Activated naive CD4-positive, alpha-beta T cell treated with Interleukin-2 at 50 U/mL for 16 hours (primary cell): Measurements from ENCODE around the gene ITGA5.
A peak's percentile ranks its signal among the peaks of the same experiment; 100 is the strongest.

Experiments used
- DNase-seq: peaks from one replicate; pipeline ENCODE4 v3.0.0-alpha.2; 2020

ITGA5 gene

DNA sequence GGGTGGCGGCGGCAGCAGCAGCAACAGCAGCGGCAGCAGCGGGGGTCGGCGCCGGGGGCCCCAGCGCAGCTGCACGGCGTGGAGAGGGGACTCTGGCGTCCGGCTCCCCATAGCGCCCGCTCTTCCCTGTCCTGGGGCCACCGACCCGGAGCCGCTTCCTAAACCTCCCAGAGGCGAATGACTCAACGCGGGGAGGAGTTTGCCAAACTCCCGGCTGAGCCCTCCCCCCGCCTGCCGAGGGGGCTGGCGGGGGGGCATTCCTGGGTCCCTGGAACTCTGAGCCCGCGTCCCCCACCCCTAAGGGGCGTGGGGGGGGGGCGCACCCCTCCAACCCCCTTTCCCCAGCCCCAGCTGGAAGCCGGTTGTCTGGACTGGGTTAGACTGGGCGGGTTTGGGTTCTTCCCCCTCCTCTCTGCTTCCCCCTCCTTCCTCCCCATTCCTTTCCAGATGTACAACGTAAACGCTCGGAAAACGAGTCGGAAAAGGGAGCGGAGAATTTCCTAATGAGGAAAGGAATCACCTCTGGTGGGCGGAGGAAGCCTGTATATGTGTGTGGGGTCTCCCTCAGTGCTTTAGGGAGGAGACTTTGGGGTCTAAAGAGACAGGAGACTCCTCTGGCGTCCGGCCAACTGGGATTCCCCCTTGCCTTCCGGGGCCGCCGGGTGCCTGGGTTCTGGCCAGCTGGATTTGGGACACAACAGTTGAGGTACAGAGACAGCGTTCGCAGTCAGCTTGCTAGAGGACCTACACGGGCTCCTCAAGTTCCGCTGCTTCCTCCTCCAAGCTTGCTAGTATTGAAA, at the start of gene ITGA5:
TSS of gene ITGA5 (minus strand) at position 179 of the 800 bp plus-strand sequence. CDS start at position 111, 68 bp downstream.
- peak; percentile 54 for DNase-seq

GRCh38 chr12:54465857-54466523, 46.9 kb upstream of the ITGA5 start:
- no peak for DNase-seq

- no peak for DNase-seq
These were observed 44.4 kb upstream of the ITGA5 start for GRCh38 chr12:54463484-54463883.

GRCh38 chr12:54463034-54463433, 44.0 kb upstream of the ITGA5 start:
- DNase-seq, result no peak

DNA sequence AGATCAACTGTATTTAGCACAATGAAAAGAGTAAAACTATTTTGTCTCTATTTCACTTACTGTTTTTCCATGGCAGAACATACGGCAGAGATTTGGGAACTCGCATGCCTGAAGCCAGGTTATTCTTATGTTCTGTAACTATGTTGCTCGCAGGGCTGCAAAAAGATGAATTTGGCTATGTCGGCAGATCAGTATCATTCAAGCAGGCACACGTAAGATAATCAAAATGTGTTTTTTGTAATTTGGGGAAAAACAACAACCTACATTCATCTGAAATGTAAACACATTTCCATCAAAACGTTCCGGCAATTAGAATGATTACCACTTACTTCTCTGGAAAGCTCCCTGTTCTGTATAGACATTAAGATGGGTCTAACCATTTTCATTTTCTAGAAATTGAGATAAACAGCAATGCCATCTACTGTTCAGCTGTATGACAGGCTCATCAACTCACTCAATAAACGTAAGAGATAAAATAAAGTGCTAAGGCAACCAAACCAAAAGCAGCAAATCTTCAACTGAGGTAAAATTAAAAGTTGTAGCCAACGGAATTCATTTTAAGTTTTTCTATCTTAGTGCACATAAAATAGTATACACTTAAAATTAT, 41.4 kb upstream of the ITGA5 start:
- no peak for DNase-seq

DNA sequence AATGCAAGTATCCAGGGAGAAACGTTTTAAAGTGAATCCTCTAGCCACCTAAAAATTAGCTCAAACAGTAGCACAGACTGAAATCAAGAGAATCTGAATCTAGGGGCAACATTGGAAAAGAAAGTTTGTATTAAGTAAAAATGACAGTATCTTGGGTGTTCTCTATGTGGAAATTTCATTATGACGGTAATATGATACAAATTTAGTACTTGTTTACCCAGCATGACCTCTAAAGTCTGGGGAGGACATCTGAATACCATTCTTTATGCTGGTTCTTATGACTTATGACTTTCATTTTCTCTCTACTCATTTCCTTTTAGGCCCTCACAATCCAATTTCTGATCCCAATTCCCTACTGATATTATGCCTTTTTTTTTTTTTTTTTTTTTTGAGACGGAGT, 40.3 kb upstream of the ITGA5 start:
- no peak for DNase-seq

GRCh38 chr12:54455760-54456469, 36.8 kb upstream of the ITGA5 start:
- no peak for DNase-seq

DNA sequence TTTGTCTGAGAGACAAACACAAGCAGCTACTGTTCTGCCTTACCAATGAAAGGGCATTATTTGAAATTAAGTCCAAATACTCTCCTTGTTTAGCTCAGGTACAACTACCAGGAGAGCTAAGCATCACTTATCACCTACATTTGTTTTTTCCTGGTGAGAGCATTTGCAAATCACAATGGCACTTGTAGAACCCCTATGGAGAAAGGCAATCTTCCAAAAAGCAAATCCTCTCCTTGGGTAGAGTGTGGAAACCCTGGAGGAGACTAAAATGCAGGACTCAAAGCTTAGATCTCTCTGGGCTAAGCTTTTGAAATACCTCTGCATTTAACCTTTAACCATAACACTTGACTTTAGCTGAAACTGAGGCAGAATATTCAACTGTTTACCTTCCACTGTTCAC, 33.6 kb upstream of the ITGA5 start:
- no peak for DNase-seq

- no peak for DNase-seq
These were observed 29.3 kb upstream of the ITGA5 start for GRCh38 chr12:54448344-54448743.

DNA sequence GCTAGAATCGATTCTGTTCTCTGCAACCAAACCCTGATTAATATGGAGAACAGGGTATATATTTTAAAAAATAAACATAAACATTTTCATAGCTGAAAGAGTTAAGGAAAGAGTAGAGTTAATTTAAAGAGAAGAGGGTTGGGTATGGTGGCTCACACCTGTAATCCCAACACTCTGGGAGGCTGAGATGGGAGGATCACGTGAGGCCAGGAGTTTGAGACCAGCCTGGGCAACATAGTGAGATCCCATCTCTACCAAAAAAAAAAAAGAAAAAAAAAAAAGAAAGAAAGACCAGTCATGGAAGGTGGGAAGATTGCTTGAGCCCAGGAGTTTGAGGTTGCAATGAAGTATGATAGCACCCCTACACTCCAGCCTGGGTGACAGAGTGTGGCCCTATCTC, 28.9 kb upstream of the ITGA5 start:
- DNase-seq, result no peak

DNA sequence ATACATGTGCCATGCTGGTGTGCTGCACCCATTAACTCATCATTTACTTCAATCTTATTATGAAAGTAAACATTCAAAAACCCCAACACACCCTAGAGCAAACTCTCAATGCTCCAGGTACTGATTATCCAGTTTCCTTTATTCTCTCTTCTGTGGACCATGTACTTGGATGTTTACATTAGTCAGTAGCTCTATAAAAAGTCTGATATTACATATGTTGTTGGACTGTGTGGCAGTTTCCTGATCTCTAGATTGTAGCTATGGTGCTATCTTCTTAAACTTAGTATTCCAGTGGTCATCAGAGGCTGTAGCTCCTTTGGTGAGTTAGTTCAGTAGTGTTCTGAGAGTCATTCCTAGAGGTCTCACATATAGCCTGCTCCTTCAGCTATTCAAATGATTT, 25.1 kb upstream of the ITGA5 start:
- DNase-seq, result no peak

- DNase-seq, result no peak
These were observed 24.4 kb upstream of the ITGA5 start for GRCh38 chr12:54443446-54443845.

GRCh38 chr12:54442961-54443360, 23.9 kb upstream of the ITGA5 start:
- no peak for DNase-seq

GRCh38 chr12:54442099-54442498, 23.0 kb upstream of the ITGA5 start:
- no peak for DNase-seq

DNA sequence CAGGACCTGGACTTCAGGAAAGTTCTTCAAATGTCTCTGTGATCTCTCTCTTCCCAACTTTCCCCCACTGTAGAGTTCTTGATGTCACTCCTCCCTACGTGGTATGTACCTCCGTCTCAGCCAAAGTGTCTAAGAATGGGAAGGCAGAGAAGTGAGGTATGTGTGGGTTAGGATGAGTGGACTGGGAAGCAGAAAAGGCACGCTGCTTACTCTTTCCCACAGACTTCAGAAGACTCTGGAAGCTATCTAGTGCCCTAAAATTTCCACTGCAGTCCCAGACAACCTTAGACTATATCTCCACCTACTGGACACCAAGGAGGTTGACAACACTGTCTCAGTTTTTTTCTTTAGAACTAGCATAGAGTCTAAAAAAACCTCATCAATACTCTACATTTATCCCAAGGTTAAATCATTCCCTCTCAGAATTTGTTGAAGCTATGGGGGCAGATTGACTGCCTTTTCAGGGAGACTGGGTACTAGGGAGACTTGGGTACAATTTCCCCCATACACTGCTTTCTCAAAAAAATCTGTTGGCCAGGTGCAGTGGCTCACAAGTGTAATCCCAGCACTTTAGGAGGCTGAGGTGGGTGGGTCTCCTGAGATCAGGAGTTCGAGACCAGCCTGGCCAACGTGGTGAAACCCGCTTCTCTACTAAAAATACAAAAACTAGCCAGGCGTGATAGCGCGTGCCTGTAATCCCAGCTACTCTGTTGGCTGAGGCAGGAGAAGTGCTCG, 20.6 kb upstream of the ITGA5 start:
- no peak for DNase-seq

DNA sequence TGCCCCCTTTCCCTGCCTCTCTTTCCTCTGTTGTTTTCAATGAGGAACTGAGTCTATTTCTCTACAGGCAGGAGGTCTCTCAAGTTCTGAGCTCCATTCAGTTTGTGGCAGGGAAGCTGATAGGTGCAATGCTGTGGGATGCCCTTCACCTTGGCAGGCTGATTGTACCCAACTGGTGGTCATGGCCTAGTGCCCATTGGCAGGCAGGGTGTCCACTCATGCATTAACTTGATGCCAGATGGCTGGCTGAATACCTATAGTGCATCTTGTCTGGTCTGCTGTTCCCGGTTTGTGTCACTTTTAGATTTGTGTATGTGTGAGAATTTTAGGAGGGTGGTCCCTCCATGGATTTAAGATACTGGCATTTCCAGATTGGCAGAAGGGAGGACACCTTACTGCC, 20.0 kb upstream of the ITGA5 start:
- no peak for DNase-seq

GRCh38 chr12:54438517-54438916, 19.5 kb upstream of the ITGA5 start:
- no peak for DNase-seq

- no peak for DNase-seq
These were observed 18.6 kb upstream of the ITGA5 start for GRCh38 chr12:54437697-54438096.

GRCh38 chr12:54437243-54437642, 18.2 kb upstream of the ITGA5 start:
- no peak for DNase-seq

DNA sequence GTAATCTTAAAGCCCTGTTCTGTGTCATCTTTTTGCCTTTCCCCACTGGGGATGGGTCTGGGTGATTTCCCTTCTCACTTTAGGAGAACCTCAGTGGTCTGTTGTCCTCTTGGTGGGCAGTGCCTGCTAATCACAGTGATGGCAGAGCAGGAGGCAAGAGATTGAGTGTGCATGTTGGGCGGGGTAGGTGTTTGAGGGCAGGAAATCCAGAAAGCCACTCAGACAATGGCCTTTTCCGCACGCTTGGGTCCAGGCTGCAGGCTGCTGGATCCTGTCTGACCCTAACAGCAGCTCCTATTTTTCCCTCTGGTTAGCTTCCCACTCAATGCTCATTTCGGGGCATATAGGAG, 13.7 kb upstream of the ITGA5 start:
- no peak for DNase-seq

- no peak for DNase-seq
These were observed 13.1 kb upstream of the ITGA5 start for GRCh38 chr12:54431911-54432814.
